GM19025 (cell line): Measurements from ENCODE around the gene STAMBP.
"Not testable (repeated sequence)": the region's sequence is repeated elsewhere in the genome, so short reads cannot be mapped to it uniquely, and the experiment has no call there.

ENCODE experiments used
- ATAC-seq: cut with Tn5 transposase; IDR thresholded peaks from one replicate; pipeline ENCODE4 v1.9.1; 2021; ENCODE audit warnings: mild to moderate bottlenecking, low read depth, moderate library complexity; ENCODE audit not compliant: unreplicated experiment

The STAMBP gene

DNA sequence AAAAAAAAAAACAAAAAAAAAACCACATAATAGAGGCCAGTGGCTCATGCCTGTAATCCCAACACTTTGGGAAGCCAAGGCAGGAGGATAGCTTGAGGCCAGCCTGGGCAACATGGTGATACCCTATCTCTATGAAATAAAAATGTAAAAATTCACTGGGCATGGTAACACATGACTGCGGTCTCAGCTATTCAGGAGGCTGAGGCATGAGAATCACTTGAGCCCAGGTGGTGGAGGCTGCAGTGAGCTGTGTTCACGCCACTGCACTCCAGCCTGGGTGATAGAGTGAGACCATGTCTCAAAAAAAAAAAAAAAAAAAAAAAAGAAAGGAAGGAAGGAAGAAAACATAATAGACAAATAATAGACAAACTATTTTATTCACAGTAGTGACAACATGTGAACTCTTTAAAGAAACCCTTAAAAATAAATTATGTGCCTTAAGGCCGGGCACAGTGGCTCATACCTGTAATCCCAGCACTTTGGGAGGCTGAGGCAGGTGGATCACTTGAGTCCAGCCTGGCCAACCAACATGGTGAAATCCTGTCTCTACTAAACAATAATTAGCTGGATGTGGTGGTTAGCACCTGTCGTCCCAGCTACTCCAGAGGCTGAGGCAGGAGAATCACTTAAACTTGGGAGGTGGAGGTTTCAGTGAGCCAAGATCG is 75.3 kb downstream of the STAMBP start:
- ATAC-seq: not testable (repeated sequence)

DNA sequence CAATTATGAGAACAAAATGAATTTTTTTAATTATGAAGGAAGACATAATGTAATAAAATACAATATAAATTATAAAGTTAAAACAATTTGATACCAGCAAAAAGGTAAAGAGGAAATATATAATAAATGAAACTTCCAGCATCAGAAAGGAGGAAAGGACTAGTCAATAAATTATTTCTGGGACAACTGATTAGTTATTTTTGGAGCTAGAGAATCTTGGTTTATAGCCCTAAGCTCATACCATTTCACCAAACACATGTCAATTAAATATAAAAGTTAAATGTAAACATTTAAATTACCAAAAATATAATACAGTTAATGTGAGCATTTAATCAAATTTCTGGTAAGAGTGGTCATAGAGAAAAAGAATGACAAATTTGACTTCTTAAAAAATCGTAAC is 76.2 kb downstream of the STAMBP start:
- no peak for ATAC-seq

GRCh38 chr2:73906847-73907505 is 78.2 kb downstream of the STAMBP start:
- no peak for ATAC-seq

- ATAC-seq: peak; percentile 51
Observed at GRCh38 chr2:73907840-73908452, 79.2 kb downstream of the STAMBP start.

DNA sequence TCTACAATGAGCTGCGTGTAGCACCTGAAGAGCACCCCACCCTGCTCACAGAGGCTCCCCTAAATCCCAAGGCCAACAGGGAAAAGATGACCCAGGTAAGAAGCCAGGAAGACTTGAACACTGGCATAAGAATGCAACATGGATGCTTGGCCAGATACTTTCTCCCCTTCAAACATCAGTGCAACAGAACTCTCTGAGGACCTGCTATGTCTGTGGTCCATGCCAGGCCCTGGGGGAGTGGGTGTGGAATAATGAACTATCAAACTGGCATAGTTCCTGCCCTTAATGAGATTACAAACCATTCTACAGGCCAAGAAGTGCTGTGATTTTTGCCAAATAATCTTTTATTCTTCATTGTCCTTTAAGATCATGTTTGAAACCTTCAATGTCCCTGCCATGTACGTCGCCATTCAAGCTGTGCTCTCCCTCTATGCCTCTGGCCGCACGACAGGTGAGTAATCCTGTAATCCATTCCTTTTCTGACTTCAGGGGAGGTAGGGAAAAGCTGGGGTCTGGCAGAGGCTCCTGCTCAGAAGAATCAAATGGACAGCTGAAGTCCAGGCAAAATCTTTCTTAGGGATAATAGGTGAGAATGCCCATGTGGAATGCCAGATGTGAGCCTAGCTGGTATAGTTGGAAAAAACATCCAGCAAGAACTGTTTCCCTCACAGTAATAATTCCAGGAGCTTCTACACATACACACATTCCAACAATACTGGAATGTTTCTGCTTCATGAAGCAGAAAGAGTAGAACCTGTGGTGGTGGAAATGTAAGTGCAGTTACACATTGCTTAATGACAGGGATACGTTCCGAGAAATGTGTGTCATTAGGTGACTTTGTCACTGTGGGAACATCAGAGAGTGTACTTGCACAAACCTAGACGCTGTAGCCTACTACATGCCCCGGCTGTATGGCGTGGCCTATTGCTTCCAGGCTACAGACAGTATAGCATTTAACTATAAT is 80.2 kb downstream of the STAMBP start:
- ATAC-seq: no peak

- no peak for ATAC-seq
Observed at GRCh38 chr2:73910873-73911547, 82.2 kb downstream of the STAMBP start.

DNA sequence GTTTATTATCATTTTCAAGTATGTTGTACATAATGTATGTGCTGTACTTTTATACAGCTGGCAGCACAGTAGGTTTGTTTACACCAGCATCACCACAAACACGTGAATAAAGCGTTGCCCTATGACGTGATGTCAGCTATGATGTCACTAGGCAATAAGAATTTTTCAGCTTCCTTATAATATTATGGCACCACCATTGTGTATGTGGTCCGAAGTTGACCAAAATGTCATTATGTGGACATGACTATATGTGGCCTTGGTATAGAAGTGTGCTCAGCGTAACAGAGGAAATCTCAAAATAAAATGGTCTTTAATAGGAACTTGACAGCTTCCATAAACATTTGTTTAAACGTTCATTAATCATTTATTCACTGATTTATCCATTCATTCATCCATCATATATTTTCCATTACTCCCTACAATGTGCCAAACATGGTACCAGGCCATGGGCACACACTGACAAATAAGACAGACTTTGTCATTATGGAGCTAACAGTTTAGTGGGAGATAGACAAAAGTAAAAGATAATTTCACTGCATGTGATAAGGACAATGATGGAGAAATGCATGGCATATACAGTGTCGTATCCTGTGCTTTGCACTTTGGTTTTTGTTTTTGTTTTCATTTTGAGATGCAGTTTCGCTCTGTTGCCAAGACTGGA is 82.9 kb downstream of the STAMBP start:
- ATAC-seq: no peak

- ATAC-seq: no peak
Observed at GRCh38 chr2:73913414-73914054, 84.8 kb downstream of the STAMBP start.

DNA sequence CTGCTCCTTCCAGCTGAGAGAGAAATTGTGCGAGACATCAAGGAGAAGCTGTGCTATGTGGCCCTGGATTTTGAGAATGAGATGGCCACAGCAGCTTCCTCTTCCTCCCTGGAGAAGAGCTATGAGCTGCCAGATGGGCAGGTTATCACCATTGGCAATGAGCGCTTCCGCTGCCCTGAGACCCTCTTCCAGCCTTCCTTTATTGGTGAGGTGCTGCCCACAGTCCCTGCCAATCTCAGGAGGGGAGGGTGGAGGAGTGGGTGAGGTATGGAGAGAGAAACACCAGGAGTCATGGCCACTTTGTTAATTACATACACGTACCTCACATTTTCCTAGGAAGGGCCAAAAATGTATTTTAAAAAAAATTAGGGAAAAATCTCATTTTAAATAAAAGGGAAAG is 85.9 kb downstream of the STAMBP start:
- ATAC-seq: no peak

GRCh38 chr2:73915437-73915993 is 86.8 kb downstream of the STAMBP start:
- ATAC-seq: no peak

- ATAC-seq: no peak
Observed at GRCh38 chr2:73916666-73917065, 87.9 kb downstream of the STAMBP start.

DNA sequence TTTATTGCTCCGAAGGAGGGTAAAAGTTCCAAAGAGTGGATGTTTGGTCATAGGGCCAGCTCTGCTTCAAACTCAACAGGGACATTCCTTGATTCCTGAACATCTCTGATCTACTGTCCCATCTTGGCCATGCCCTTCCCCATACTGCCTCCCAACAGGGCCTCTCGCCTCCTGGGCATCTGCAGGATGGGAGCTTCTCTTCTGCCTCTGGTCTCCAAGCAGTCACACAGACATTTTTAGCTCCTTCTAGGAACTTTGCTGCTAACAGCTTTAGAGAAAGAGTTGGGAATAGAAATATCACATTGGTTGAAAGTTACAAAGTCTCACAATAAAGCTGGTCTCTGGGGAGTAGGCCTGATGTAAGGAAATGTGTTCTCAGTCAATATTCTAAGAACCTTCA is 88.5 kb downstream of the STAMBP start:
- ATAC-seq: no peak

DNA sequence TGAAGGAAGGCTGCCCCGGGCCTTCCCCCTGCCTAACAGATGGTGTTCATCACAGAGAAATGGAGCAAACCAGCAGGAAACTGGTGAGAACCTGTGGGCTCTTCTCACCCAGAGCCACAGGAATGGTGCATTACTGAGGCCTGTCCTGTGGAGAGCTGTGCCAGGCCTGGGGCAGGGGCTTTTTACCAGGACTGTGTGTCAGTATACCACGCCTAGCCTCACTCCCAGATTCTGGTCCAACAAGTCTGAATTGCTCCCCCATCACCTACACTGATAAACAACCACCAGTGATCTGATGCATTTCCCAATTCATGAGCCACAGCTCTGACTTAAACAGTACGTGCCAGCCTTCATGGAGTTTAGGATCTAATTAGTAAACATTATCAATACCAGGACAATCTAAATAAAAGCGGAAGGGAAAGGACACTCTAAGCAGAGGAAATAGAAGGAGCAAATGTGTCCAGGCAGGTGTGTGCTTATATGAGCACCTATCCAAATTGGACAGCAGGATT is 89.0 kb downstream of the STAMBP start:
- ATAC-seq: no peak

GRCh38 chr2:73918856-73919255 is 90.1 kb downstream of the STAMBP start:
- no peak for ATAC-seq

- ATAC-seq: no peak
Observed at GRCh38 chr2:73919596-73920228, 91.0 kb downstream of the STAMBP start.

- ATAC-seq: no peak
Observed at GRCh38 chr2:73920577-73921545, 92.1 kb downstream of the STAMBP start.

DNA sequence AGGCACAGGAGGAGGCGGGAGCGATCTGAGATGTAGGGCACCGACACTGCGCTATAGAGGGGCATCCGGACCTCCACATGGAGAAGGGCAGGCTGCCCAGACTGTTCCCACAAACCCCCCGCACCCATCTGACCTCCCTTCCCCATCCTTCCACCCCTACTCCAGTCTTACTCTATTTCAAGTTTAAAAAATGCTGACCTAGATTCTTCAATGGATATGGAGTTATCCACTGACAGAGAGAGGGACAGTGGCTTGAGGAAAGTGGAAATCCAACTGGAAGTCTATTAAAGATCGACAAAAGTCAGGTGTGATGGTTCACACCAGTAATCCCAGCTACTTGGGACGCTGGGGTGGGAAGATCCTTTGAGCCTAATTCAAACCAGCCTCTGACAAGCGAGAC is 92.8 kb downstream of the STAMBP start:
- no peak for ATAC-seq
